Left colon (tissue), 2 donors: ENCODE measurements around the gene SDK2. TPM values are rescaled to one million over a fixed set of nuclear protein-coding genes. Genes with fewer than 3 reads are reported as not detected.

ENCODE experiments used
- ATAC-seq: fragments of 200-7000 bp; cut with Tn5 transposase; one replicate; pipeline ENCODE4 v1.9.1; 2020; ENCODE audit warnings: mild to moderate bottlenecking, moderate library complexity
- DNase-seq, 2 donors: peaks; one replicate each; pipeline ENCODE4 v3.0.0-alpha.2; 2020
- intact Hi-C, 2 donors: fragments of 100-400 bp; cut with DNase I in 1 of 2; cut with micrococcal nuclease in 1 of 2; formaldehyde crosslinking; loops; one replicate each; pipeline versions ENCODE4 v1.11.2 to v1.14.0; 2022; cut with DNase I, micrococcal nuclease
- total RNA-seq, 2 donors: library from RNA; stranded (reverse); fragmentation: NEBNext Ultra II Directional; extraction: Animal tissue kit (Norgen Biotek cat#: 25700); gene quantifications; one replicate each; pipeline ENCODE4 v1.2.1, GENCODE V29; 2021
- donor health status: DM: no; HTN: no; CAD: no.
- donor health status: DM: yes; HTN: yes; CAD: no.

SDK2 gene
- total RNA-seq, 2 donors from 2014 or later = 0.82 to 1.8 TPM

GRCh38 chr17:73616873-73617404, 27.3 kb downstream of the SDK2 start:
- ATAC-seq = no peak
- no peak for DNase-seq

DNA sequence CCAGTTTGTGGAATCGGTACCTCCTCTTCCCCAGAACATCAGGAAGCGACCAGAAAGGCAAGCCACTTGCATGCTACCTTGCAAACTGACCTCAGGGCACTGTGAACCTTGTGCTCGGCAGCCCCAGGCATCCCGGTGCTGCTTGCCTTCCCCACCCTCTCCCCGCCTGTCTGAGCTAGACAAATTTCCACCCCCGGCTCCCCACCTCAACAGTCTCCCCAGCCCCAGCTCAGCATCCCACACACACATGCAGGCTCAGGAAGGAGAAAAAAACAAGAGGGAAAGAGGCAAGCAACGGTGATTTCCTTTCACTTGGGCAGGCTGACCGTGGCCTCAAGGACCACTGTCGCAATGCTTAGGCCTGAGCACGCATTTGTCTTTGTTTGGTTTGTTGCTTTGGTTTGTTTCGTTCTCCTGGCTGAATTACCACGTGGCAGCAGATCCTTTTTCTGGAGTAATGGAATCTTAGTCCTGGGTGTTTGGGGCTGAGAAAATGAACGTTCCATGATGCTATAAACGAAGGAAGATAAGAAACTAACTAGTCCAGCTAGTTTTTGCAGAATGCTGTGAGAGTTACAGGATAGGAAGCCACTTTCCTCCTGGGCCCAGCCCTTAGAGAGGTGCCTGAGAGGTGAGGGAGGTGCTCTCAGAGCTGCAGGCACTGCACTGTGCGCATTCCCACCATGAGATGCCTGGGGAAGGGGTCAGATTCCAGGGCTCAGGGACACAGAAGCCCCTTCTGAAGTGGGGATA, 27.9 kb downstream of the SDK2 start:
- intact Hi-C loops = no loop called here
- ATAC-seq = no peak
- DNase-seq = no peak

More at GRCh38 chr17:73616873-73617404, 27.3 kb downstream of the SDK2 start:
- intact Hi-C loops = no loop called here

DNA sequence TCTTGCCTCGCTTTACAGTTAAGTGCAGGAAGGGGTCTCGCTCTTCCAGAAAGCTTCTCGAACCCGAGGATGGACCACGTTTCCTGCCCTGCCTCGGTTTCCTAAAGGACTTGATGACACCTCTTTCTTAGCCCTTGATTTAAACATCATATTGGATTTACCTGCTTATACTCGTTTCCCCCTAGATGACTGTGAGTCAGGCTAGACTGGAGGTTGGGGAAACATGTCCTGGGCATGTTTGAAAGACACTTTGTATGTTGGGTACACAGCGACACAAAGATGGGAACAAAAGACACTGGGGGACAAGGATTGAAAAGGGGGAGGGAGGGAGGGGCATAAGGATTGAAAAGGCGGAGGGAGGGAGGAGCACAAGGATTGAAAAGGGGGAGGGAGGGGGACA, 30.0 kb downstream of the SDK2 start:
- ATAC-seq (no peak), DNase-seq (no peak)
- intact Hi-C loops = no loop called here

- ATAC-seq = no peak
- intact Hi-C loops = no loop called here
- DNase-seq = no peak
Measured at GRCh38 chr17:73613271-73614233, 30.7 kb downstream of the SDK2 start.

- ATAC-seq (no peak), DNase-seq (no peak)
- intact Hi-C loops = no loop called here
Measured at GRCh38 chr17:73612031-73612472, 32.2 kb downstream of the SDK2 start.

GRCh38 chr17:73611630-73612029, 32.6 kb downstream of the SDK2 start:
- intact Hi-C loops = no loop called here
- no peak for ATAC-seq
- no peak for DNase-seq

DNA sequence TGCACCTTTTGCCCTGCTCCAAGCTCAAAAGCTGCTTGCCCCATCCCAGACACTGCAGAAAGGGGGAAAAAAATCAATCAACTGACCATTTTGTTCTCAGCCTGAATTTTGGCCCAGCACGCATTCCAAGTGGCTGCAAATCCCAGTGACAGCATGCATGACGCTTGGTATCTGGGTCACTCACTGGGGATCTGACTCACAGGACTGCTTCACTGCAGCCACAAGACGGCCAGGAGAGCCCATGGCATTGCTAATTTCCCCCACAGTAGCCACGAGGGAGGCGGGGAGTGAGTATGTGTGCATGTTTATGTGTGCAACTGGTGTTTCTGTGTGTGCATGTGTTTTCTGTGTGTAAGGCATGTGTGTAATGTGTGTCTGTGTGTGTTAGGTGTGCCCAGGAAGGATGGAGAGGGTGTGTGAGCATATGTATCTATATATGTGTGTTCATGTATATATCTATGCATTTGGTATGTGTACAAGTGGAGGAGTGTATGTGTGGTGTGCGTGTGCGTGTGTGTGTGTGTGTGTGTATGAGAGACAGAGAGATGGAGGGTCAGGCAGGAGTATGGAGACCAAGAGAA, 33.8 kb downstream of the SDK2 start:
- no peak for DNase-seq
- intact Hi-C loops = no loop called here
- ATAC-seq = no peak

DNA sequence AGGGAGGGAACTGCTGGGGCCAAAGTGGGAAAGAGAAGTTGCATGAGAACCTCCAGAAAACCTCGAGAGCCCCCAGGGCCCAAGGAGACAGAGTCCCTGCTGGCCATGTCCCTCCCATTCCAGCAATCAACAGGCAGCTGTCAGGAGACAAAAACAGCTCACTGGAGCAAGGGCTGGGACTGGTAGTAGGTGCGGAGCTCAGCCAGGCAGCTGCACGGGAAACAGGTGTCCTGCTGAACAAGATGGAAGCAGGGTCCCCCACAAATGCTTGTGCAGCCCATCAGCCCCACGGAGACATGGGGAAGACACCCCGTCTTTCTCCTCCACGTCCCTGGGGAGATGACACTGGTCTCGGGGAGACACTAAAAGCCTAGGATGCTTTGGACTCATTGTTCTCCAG, 34.5 kb downstream of the SDK2 start:
- intact Hi-C loops = no loop called here
- no peak for ATAC-seq
- no peak for DNase-seq

DNA sequence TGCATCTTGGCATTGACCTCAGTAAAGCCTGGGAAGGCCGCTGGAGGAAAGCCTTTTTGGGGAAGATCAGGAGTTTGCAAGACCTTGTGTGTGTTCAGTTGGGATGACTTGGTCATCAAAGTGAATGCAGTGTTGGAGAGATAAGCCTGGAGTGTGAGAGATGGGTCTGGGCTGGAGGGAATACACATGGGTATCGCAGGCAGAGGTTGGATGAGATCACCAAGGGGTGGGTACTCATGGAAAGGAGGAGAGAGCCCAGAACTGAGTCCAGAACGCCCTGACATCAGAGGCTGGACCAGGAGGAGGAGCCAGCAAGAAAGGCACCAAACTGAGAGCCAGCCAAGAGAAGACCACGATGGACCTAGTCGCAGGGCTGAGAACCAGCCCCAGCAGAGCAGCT, 35.2 kb downstream of the SDK2 start:
- intact Hi-C loops = no loop called here
- no peak for ATAC-seq
- no peak for DNase-seq

DNA sequence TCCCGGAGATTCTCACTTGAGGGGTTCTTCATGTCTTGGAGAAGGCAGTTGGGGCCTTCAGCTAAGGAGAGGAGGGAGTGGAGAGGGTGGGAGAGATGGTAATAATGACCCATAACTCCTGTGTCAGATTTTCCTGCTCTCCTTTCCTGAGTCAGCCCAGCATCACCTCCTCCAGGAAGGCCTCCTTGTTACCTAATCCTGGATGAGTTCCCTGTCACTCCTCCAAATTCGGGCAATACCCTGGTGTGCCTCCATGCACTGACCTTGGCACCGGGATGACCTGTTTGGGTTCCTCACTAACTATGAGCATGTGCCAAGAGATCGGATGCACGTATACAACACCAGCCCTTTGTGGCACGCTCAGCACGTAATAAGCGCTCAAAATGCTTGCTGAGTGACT, 38.8 kb downstream of the SDK2 start:
- ATAC-seq (no peak), DNase-seq (no peak)
- intact Hi-C loops = no loop called here

DNA sequence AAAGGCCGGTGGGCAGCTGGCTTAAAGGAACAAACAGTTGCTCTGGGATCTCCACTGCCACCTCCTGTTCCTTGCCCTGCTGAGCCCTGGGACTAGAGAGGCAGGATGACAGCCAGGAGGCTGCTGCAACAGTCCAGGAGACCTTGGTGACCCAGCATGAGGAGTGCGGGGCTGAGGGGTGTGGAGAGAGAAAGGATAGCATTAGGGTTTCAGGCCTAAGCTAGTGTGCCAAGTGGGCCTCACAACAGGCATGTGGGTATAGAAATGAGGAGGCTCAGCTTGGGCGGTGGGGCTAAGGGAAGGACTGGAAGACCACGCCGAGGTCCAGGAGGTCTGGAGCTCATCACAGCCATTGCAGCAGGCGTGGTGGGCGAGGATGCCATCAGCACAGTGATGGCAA, 39.8 kb downstream of the SDK2 start:
- intact Hi-C loops = no loop called here
- ATAC-seq = no peak

DNA sequence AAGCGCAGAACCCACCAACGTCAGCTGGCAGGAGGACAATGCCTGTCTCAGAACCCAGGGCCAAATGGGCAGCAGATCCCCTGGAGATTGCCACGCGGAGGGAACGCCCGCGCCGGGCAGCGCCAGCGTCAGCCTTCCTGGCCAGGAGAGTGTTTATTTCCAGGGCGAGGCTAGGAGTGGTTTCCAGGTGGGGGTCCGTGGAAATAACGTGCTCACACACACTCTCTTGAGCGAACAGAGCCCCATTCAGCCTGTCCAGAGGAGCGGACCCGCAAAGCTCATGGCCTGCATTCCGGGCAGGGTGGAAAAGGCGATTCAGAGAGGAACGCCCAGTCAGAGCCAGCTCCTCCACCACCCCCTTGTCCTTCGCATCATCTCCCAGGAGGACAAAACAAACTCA, 40.3 kb downstream of the SDK2 start:
- intact Hi-C loops = no loop called here
- ATAC-seq (no peak), DNase-seq (no peak)

More for the DNA sequence above, 39.8 kb downstream of the SDK2 start:
- no peak for DNase-seq

GRCh38 chr17:73600103-73600871, 44.0 kb downstream of the SDK2 start:
- DNase-seq (no peak), ATAC-seq (no peak)
- intact Hi-C loops = no loop called here

DNA sequence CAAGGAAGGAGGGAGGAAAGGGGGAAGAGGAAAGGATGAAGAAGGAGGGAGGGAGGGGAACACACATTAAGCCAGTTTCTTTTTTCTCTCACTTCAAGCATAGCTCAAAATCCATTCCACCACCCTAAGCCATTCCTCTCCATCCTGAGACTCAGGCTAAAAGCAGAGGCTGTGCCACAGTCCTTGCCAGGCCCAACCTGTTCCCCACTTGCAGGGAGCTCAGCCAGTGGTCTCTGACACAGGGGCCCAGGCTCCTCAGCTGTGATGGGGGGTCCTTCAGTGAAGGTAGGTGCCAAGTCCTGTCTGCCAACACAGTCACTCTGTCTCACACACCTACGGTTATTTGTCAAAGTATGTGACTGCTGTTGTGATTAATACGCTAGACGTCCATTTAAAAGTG, 44.6 kb downstream of the SDK2 start:
- no peak for ATAC-seq
- intact Hi-C loops = no loop called here
- no peak for DNase-seq

GRCh38 chr17:73598212-73598611, 46.0 kb downstream of the SDK2 start:
- intact Hi-C loops = no loop called here
- ATAC-seq = no peak
- DNase-seq = no peak

- no peak for DNase-seq
- intact Hi-C loops = no loop called here
- ATAC-seq = no peak
Measured at GRCh38 chr17:73595931-73596330, 48.3 kb downstream of the SDK2 start.

DNA sequence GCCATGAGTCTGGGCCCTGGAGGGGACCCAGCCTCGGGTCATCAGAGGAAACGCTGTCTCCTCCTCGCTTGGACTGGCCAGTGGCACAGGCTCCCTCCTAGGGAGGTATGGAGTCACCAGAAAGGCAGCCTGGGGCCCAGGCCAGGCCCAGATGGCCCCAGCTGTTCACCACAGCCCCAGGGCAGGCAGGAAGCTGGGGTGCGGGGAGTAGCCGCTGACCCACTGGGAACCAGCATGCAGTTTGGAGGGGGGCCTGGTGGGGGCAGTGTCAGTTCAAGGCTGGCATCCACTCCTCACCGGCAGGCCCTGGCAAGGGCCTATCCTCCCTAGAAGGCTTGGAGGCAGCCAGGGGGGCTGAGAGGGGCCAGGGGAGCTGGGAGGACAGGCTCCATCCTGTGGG, 48.8 kb downstream of the SDK2 start:
- DNase-seq (peak in 1 of 2 donors; percentile 50), ATAC-seq (peak; percentile 41)
- intact Hi-C loops = no loop called here

GRCh38 chr17:73595068-73595467, 49.2 kb downstream of the SDK2 start:
- DNase-seq (no peak), ATAC-seq (no peak)
- intact Hi-C loops = no loop called here

- ATAC-seq (no peak), DNase-seq (no peak)
- intact Hi-C loops = no loop called here
Measured at GRCh38 chr17:73594598-73594997, 49.6 kb downstream of the SDK2 start.
